Uterus (tissue), 4 donors: Measurements from ENCODE around the gene RAB3B. TPM values are rescaled to one million over a fixed set of nuclear protein-coding genes. Genes with fewer than 3 reads are reported as not detected.
"Not testable (repeated sequence)": the region's sequence is repeated elsewhere in the genome, so short reads cannot be mapped to it uniquely, and the experiment has no call there.

ENCODE experiments used
- DNase-seq, 2 donors: peaks; one replicate each; pipeline ENCODE4 v3.0.0-alpha.2; 2019 to 2020
- H3K27ac ChIP-seq, 2 donors: fragments of 200-600 bp; sonication (generic); 1 replicate in 1 of 2; 2 replicates in 1 of 2; pipeline ENCODE4 v1.5.1; 2016 to 2018
- H3K27me3 ChIP-seq, 2 donors: fragments of 200-600 bp; sonication (generic); one replicate each; pipeline ENCODE4 v1.5.1; 2018 to 2019; ENCODE audit warnings: control low read depth in 1 of 2
- H3K36me3 ChIP-seq, 2 donors: fragments of 200-600 bp; sonication (generic); one replicate each; pipeline ENCODE4 v1.5.1; 2019; ENCODE audit warnings: control low read depth in 1 of 2
- H3K4me1 ChIP-seq, 2 donors: fragments of 200-600 bp; sonication (generic); one replicate each; pipeline ENCODE4 v1.5.1; 2018 to 2019; ENCODE audit warnings: control low read depth in 1 of 2
- H3K4me3 ChIP-seq, 2 donors: fragments of 200-600 bp; sonication (generic); 1 replicate in 1 of 2; 2 replicates in 1 of 2; pipeline ENCODE4 v1.5.1; 2018 to 2019; ENCODE audit warnings: mild to moderate bottlenecking in 1 of 2
- H3K9me3 ChIP-seq, 2 donors: fragments of 200-600 bp; sonication (generic); one replicate each; pipeline ENCODE4 v1.5.1; 2019; ENCODE audit warnings: control low read depth in 1 of 2
- CTCF ChIP-seq, 4 experiments: fragments of 200-600 bp in 2 of 4; fragments of 450-650 bp in 2 of 4; sonication (generic) in 2 of 4; IDR thresholded peaks; one replicate each; pipeline ENCODE4 v1.5.1; 2016 to 2019; ENCODE audit warnings: antibody characterized with exemption in 4 of 4, mild to moderate bottlenecking in 2 of 4, moderate library complexity in 1 of 4
- POLR2A ChIP-seq, 2 donors: fragments of 450-650 bp; IDR thresholded peaks; one replicate each; pipeline ENCODE4 v1.6.1; 2016; ENCODE audit warnings: antibody characterized with exemption in 2 of 2, mild to moderate bottlenecking in 1 of 2, moderate library complexity in 1 of 2
- intact Hi-C: fragments of 100-400 bp; cut with DNase I; formaldehyde crosslinking; loops from one replicate; pipeline ENCODE4 v1.15.1; 2023; ENCODE audit warnings: low total_unique reads
- total RNA-seq, 4 donors: library from RNA; depleted of rRNA in 3 of 4; stranded (reverse); fragments of >200 nt in 3 of 4; gene quantifications; one replicate each; pipeline versions ENCODE4 v1.1.0 to v1.2.4, GENCODE V29; 2014 to 2023
- donor health status: DM: yes; HTN: yes; CAD: no.

RAB3B gene
- total RNA-seq, 4 donors from 2014 or later = 0.06 to 0.69 TPM; not detected in 2

GRCh38 chr1:51976846-51977602, 13.5 kb downstream of the RAB3B start:
- intact Hi-C loops = no loop called here
- no peak overlapping the region for H3K27ac ChIP-seq

GRCh38 chr1:51973587-51974474, 16.7 kb downstream of the RAB3B start:
- TF ChIP-seq CTCF (IDR thresholded peaks at IDR 0.05) (no peak), POLR2A (IDR thresholded peaks at IDR 0.05) (no peak)
- H3K4me1 ChIP-seq = no peaks in the 10 kb centered on the region
- H3K27ac ChIP-seq = no peak overlapping the region
- H3K27me3 ChIP-seq = no peaks in the 10 kb centered on the region
- no peak for DNase-seq
- intact Hi-C loops = no loop called here
- no peak overlapping the region for H3K4me3 ChIP-seq
- H3K36me3 ChIP-seq = no peaks in the 10 kb centered on the region
- H3K9me3 ChIP-seq = no peaks in the 10 kb centered on the region

More at GRCh38 chr1:51976846-51977602, 13.5 kb downstream of the RAB3B start:
- no peaks in the 10 kb centered on the region for H3K9me3 ChIP-seq
- TF ChIP-seq POLR2A (IDR thresholded peaks at IDR 0.05) (no peak), CTCF (IDR thresholded peaks at IDR 0.05) (no peak)
- no peak overlapping the region for H3K4me3 ChIP-seq
- H3K36me3 ChIP-seq = no peaks in the 10 kb centered on the region
- DNase-seq = no peak
- no peaks in the 10 kb centered on the region for H3K4me1 ChIP-seq
- H3K27me3 ChIP-seq = no peaks in the 10 kb centered on the region

- H3K4me1 ChIP-seq = no peaks in the 10 kb centered on the region
- TF ChIP-seq POLR2A (IDR thresholded peaks at IDR 0.05) = no peak
- H3K36me3 ChIP-seq = no peaks in the 10 kb centered on the region
- no peak overlapping the region for H3K4me3 ChIP-seq
- no peak for DNase-seq
- H3K9me3 ChIP-seq = no peaks in the 10 kb centered on the region
- H3K27me3 ChIP-seq = no peaks in the 10 kb centered on the region
- no peak overlapping the region for H3K27ac ChIP-seq
- intact Hi-C loops = no loop called here
Observed at GRCh38 chr1:51969038-51969705, 21.3 kb downstream of the RAB3B start.

- intact Hi-C loops = no loop called here
- H3K4me3 ChIP-seq = no peak overlapping the region
- DNase-seq = no peak
- no peaks in the 10 kb centered on the region for H3K27me3 ChIP-seq
- H3K36me3 ChIP-seq = no peaks in the 10 kb centered on the region
- TF ChIP-seq CTCF (IDR thresholded peaks at IDR 0.05) = no peak
- no peak for TF ChIP-seq POLR2A (IDR thresholded peaks at IDR 0.05)
- H3K4me1 ChIP-seq = no peaks in the 10 kb centered on the region
- no peak overlapping the region for H3K27ac ChIP-seq
- no peaks in the 10 kb centered on the region for H3K9me3 ChIP-seq
Observed at GRCh38 chr1:51968632-51969031, 21.9 kb downstream of the RAB3B start.

GRCh38 chr1:51967213-51967791, 23.2 kb downstream of the RAB3B start:
- intact Hi-C loops, H3K27ac ChIP-seq: not testable (repeated sequence)

More at GRCh38 chr1:51967213-51967791, 23.2 kb downstream of the RAB3B start:
- H3K9me3 ChIP-seq, H3K4me1 ChIP-seq, H3K27me3 ChIP-seq, H3K4me3 ChIP-seq, DNase-seq, H3K36me3 ChIP-seq: not testable (repeated sequence)
